HG03064 (cell line): ENCODE data around the gene DPF3.

ENCODE experiments used
- ATAC-seq: cut with Tn5 transposase; IDR thresholded peaks from one replicate; pipeline ENCODE4 v1.9.1; 2021; ENCODE audit warnings: low read depth; ENCODE audit not compliant: unreplicated experiment

DPF3 gene

GRCh38 chr14:72699443-72699842 lies 194.5 kb downstream of the DPF3 start:
- ATAC-seq, result no peak

GRCh38 chr14:72692696-72693095 lies 201.2 kb downstream of the DPF3 start:
- ATAC-seq, result no peak

DNA sequence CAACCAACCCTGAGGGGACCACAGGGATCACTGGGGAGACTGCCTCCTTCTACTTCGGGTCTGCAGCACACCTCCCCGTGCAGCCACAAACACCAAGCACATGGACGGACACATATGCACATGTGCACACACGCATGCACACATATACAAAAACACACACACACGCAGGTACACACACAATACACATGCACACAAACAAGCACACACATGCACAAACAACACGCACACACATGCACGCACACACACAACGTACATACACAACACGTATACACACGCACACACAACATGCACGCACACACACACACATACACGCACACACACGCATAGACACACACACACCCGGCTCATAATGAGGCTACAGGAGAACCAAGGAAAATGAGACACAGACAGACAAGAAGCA lies 203.6 kb downstream of the DPF3 start:
- no peak for ATAC-seq

DNA sequence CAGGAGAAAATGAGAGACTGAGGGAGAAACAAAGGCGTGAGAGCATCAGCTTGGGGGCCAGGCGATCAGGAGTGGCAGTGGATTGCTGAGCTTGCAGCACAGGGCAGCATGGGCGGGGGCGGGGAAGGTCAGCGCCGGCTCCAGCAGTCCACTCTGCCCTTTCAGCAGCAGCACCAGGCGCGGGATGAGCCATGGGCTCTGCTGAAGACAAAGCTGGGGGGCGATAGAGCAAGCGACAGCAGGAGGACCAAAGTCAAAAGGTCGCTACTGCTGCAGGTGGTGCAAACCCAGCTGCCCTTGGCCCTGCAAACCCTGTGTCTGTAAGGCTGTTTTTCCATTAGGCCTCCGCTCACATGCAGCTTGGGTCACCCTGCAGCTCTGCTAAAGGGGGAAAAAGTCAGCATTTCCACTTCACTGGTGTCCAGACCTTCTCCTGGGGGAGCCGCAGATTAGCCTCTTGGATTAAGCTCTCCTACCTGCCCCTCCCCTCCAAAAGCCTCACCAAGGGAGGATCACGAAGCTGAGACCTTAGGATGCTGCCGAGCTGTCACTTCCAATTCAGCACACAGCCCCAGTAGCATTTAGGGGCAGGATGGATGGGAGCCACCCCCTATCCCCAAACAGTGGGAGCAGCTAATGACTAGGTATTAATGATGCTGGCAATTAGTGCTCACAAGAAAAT lies 204.8 kb downstream of the DPF3 start:
- ATAC-seq, result no peak

- no peak for ATAC-seq
Measured at GRCh38 chr14:72686832-72687231, 207.1 kb downstream of the DPF3 start.

- no peak for ATAC-seq
Measured at GRCh38 chr14:72686101-72686500, 207.8 kb downstream of the DPF3 start.

- no peak for ATAC-seq
Measured at GRCh38 chr14:72685456-72685855, 208.4 kb downstream of the DPF3 start.

DNA sequence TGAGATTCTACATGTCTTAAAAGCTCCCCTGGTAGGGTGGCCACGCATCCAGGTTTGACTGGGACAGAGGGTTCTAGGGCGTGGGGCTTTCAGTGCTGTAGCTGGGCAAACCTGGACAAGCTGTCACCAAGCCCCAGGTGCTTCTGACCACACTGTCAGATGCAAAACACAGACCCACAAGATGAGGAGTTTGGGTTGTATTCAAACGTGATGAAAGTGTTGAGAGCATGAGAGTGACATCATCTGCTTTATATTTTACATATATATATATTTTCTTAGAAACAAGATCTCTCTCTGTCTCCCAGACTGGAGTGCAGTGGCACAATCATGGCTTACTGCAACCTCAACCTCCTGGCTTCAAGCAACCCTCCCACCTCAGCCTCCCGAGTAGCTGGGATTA lies 210.1 kb downstream of the DPF3 start:
- no peak for ATAC-seq

DNA sequence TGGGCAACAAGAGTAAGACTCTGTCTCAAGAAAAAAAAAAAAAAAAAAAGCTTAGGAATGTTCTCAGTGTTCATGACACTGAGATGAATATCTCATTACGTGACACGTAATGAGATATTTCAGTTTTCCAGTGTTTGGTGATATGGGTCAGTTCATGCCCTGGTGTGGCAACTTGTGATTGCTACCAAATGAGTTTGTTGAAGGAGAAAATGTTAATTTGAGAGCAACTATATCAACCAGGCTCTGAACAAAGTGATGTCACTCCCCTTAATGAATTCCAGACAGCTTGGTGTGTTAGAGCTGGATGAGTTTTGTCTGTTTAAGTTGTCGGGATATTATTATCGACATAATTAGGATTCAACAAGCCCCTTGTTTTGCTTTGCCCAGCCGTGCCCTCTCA lies 211.7 kb downstream of the DPF3 start:
- ATAC-seq, result no peak

GRCh38 chr14:72680853-72681640 lies 212.9 kb downstream of the DPF3 start:
- ATAC-seq, result no peak

DNA sequence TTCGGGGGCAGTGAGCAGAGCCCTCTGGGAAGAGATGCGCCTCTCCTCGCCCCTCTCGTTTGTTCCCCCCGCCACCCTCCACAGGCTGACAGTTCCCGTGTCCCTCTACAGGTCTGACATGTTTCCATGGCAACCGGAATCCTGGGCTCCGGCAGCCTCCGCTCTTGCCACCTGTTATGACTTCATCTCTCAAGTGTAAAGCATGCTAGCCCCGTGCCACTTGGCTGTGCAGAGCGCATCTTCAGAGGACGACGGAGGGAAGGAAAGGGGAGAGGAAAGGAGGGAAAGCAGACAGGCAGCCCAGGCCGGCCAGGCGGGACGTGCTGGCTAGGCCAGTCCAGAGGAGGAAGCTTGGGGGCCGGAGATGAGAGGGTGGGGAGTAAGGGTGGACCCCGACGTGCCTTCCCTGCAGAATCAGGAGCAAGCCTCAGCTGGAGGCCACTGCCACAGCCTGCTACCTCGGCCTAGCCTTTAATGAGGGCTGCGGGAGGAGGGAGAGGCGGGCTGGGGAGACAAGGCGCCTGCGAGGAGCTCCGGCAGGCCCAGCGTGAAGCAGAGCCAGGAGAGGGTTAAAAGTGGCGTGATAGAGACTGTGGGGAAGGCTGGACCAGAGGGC lies 214.3 kb downstream of the DPF3 start:
- no peak for ATAC-seq

DNA sequence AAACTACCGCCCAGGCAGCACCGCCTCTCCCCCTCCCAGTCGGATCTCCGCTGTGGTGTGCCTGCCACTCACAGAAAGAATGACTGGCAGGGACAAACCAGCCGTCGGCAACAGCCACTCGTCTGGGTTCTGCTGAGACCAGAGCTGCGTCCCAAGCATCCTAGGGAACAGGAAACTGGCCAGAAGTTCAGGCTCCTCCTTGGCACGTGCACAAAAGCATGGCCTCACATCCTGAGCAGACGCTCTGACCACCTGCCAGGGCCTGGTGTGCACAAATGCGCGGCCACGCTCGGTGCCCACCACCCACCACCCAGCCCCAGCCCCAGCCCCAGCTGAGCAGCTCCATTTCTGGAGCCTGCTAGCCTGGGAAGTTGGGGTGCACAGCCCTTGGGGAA lies 214.8 kb downstream of the DPF3 start:
- ATAC-seq, result no peak

- ATAC-seq, result no peak
Measured at GRCh38 chr14:72678356-72678755, 215.5 kb downstream of the DPF3 start.

DNA sequence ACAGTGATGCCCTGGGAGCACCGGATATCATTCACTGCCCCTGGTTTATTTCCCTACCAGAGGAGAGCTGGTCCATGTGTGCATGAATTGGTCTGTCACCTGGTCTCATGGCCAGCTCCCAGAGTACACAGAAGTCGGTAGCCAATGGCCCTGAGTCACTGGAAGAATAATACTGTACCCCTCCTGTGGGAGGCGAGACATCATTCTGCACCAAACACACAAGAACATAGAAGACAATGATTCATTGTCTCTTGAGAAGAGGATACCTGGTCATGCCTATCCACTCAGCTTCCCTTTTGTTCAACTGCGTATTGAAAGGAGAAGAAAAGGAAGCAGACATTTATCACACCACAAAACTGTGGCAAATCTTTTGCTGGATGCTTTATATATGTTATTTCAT lies 216.2 kb downstream of the DPF3 start:
- ATAC-seq, result no peak

DNA sequence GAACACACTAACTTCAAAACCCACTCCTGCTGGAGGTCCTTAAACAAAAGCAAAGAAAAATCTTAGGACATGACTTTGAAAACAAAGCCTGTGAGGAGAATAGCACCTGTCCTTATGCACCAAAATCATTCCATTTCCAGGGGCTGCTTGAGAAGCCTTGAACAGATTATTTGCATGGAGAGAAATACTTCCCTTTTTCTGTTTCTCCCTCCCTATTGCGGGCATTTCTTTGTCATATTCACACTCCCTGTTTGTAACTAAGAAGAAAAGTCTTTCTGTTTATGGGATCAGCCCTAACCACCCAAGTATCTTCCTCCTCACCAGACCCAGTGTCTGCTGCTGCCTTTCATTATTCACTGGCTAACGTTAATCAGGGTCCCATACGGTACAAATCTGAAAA lies 218.8 kb downstream of the DPF3 start:
- no peak for ATAC-seq

GRCh38 chr14:72673179-72673578 lies 220.7 kb downstream of the DPF3 start:
- ATAC-seq, result no peak

- no peak for ATAC-seq
Measured at GRCh38 chr14:72666610-72667009, 227.3 kb downstream of the DPF3 start.

DNA sequence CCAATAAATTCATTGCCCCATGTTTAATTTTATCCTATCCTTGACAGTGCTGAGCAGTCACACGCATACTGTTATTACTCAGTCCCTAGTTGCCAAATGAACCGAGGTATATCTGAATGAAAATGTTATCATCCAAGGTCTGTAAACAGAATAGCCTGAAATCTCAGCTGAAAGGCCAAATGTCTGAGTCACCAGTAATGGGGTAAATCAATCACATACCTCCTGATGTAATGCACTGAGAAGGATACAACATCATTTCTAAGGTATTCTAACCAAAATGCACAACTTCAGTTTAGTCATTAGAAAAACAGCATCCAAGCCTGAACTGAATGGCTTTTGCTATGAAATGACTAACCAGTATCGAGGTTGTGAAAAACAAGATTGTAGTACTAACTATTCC lies 228.6 kb downstream of the DPF3 start:
- no peak for ATAC-seq

DNA sequence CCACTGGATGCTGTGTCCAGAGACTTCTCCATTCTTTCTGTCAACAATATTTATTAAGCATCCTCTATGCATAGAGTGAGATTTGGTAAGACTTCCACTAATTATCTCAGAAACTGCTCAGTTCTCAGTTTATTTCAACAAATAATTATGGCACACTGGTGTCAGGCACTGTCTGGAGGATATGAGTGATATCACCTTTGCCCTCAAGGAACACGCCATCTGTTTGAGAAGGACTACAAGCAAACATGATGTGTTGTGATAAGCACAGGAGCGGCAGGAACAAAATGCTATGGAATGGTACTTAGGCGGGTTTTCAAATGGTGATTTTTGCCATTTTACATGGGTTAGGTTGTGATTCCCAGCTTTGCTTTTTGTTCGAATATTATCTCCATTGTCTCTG lies 229.2 kb downstream of the DPF3 start:
- no peak for ATAC-seq

DNA sequence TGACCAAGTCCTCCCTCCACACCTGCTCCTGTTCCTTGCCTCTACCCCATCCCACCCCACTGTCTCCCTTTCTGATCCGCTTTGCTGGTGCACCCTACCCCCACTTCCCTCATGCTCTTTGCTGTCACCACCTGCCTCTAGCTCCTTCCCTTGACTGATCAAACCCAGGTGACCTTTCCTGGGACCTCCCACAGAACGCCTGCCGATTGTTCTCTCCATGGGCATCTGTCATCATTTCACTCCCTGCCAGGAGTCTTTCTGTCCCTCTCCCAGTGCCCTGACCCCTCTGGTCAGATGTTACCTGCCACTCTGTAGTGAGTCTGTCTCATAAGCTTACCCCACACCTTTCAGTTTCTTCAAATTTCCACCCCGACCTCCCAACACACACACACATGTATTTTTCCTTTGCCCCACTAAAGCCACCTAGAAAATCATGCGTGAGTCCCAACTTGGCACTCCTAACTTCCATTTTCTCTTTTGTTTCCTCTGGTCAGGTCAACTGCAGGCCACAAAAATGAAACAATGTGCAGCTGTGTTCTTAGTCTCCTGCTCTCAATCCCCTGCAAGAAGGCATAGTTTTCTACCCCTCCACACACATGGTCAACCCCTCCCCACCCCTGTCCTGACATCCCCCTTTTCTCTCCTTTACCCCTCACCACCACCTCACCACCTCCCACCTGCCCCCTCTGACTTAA lies 229.8 kb downstream of the DPF3 start:
- no peak for ATAC-seq

GRCh38 chr14:72663076-72663487 lies 230.8 kb downstream of the DPF3 start:
- ATAC-seq, result no peak
